ENCODE measurements around the gene KRT73. TPM values are rescaled to one million over a fixed set of nuclear protein-coding genes. Genes with fewer than 3 reads are reported as not detected.

The KRT73 gene
- total RNA-seq, 2 experiments from 2014 or later = not detected

GRCh38 chr12:52558781-52559445, 59.4 kb downstream of the KRT73 start:
- Mint-ChIP-seq H3K4me1 (peaks cover 2% of the 10 kb centered on the region), H3K36me3 (ENCODE audit: low read depth) (no peaks in the 10 kb centered on the region), H3K9me3 (no peaks in the 10 kb centered on the region), H3K4me3 (no peak overlapping the region), H3K27me3 (peaks cover 28% of the 10 kb centered on the region), H3K27ac (no peak overlapping the region)
- ChIA-PET CTCF (no interaction called here), POLR2A (no interaction called here)
- no peak for DNase-seq

Other genes with a start within 250 kb of the KRT73 start
- not detected for gene KRT84, start 232.9 kb downstream of the KRT73 start, total RNA-seq
- gene KRT82, start 212.2 kb downstream of the KRT73 start, total RNA-seq = not detected
- not detected for gene KRT75, start 184.2 kb downstream of the KRT73 start, total RNA-seq
- gene KRT6B, start 166.4 kb downstream of the KRT73 start, total RNA-seq = not detected
- not detected for gene KRT6C, start 144.8 kb downstream of the KRT73 start, total RNA-seq
- gene KRT6A, start 125.3 kb downstream of the KRT73 start, total RNA-seq = not detected
- not detected for gene KRT5, start 98.2 kb downstream of the KRT73 start, total RNA-seq
- not detected for gene KRT71, start 65.4 kb downstream of the KRT73 start, total RNA-seq
- not detected for gene KRT74, start 44.7 kb downstream of the KRT73 start, total RNA-seq
- gene KRT72, start 17.1 kb downstream of the KRT73 start, total RNA-seq = not detected
- gene KRT2, start 33.7 kb upstream of the KRT73 start, total RNA-seq = not detected
- gene KRT1, start 61.8 kb upstream of the KRT73 start, total RNA-seq = under 1 TPM; 0.13 to 0.30 TPM
- not detected for gene KRT77, start 85.0 kb upstream of the KRT73 start, total RNA-seq
- gene KRT76, start 158.8 kb upstream of the KRT73 start, total RNA-seq = not detected
- not detected for gene KRT3, start 177.6 kb upstream of the KRT73 start, total RNA-seq
- gene KRT4, start 195.6 kb upstream of the KRT73 start, total RNA-seq = not detected
- not detected for gene KRT79, start 215.8 kb upstream of the KRT73 start, total RNA-seq
- gene KRT78, start 230.4 kb upstream of the KRT73 start, total RNA-seq = not detected